CD4-positive, alpha-beta T cell (primary cell): Measurements from ENCODE around the gene FAM3B. TPM values are rescaled to one million over a fixed set of nuclear protein-coding genes. Genes with fewer than 3 reads are reported as not detected.
A peak's percentile ranks its signal among the peaks of the same experiment; 100 is the strongest.

Source experiments
- ATAC-seq: fragments of 200-7000 bp; cut with Tn5 transposase; one replicate; pipeline ENCODE4 v1.10.0; 2022; ENCODE audit warnings: mild to moderate bottlenecking; ENCODE audit not compliant: poor library complexity
- CTCF ChIA-PET: fragments of 350-600 bp; sonication (Branson Sonifier 250); formaldehyde crosslinking; loops from one replicate; lab custom pipeline; 2021; ENCODE audit warnings: antibody characterized with exemption, inconsistent platforms; lab: Charles Lee
- POLR2A ChIA-PET: fragments of 350-600 bp; sonication (Branson Sonifier 250); formaldehyde crosslinking; loops from one replicate; lab custom pipeline; 2021; ENCODE audit warnings: antibody characterized with exemption, inconsistent platforms; lab: Charles Lee
- DNase-seq, 14 experiments: peaks; one replicate each; pipeline ENCODE4 v3.0.0-alpha.2; 2013 to 2020; ENCODE audit warnings: mixed read lengths in 2 of 14
- H3K27ac ChIP-seq, 2 donors: one replicate each; pipeline versions ENCODE4 v1.5.1 to v1.7.0; 2013; ENCODE audit warnings: low read length in 2 of 2, low read depth in 1 of 2, mild to moderate bottlenecking in 1 of 2
- H3K27me3 ChIP-seq, 2 experiments: 1 replicate in 1 of 2; 2 replicates in 1 of 2; pipeline versions ENCODE4 v1.6.1 to v1.7.0; 2013; ENCODE audit warnings: low read length in 2 of 2, control low read depth in 1 of 2, mild to moderate bottlenecking in 1 of 2, moderate library complexity in 1 of 2; ENCODE audit not compliant: insufficient read depth in 2 of 2, control insufficient read depth in 1 of 2
- H3K36me3 ChIP-seq: one replicate; pipeline ENCODE4 v1.6.1; 2013; ENCODE audit warnings: low read length, control low read depth; ENCODE audit not compliant: insufficient read depth
- H3K4me1 ChIP-seq: one replicate; pipeline ENCODE4 v1.6.1; 2013; ENCODE audit warnings: low read length, control low read depth; ENCODE audit not compliant: insufficient read depth
- H3K4me3 ChIP-seq: one replicate; pipeline ENCODE4 v1.5.1; 2013; ENCODE audit warnings: mild to moderate bottlenecking, low read length, moderate library complexity
- H3K9me3 ChIP-seq, 2 experiments: 1 replicate in 1 of 2; 2 replicates in 1 of 2; pipeline versions ENCODE4 v1.6.1 to v1.7.0; 2013; ENCODE audit warnings: low read length in 2 of 2, mild to moderate bottlenecking in 2 of 2, control low read depth in 1 of 2, moderate library complexity in 1 of 2; ENCODE audit not compliant: control insufficient read depth in 1 of 2, insufficient read depth in 1 of 2
- H3K27ac Mint-ChIP-seq: one replicate; pipeline ENCODE4 v1.8.0; 2020; ENCODE audit warnings: mixed read lengths
- H3K27me3 Mint-ChIP-seq: one replicate; pipeline ENCODE4 v1.8.0; 2021; ENCODE audit warnings: mixed read lengths
- H3K36me3 Mint-ChIP-seq: one replicate; pipeline ENCODE4 v1.8.0; 2021; ENCODE audit warnings: low read depth, mixed read lengths
- H3K4me1 Mint-ChIP-seq: one replicate; pipeline ENCODE4 v1.8.0; 2021; ENCODE audit warnings: low read depth, mixed read lengths
- H3K4me3 Mint-ChIP-seq: one replicate; pipeline ENCODE4 v1.8.0; 2020; ENCODE audit warnings: mild to moderate bottlenecking, mixed read lengths
- H3K9me3 Mint-ChIP-seq: one replicate; pipeline ENCODE4 v1.8.0; 2020; ENCODE audit warnings: mixed read lengths
- intact Hi-C, 2 experiments: fragments of 100-400 bp; cut with DNase I in 1 of 2; cut with micrococcal nuclease in 1 of 2; formaldehyde crosslinking; loops; one replicate each; pipeline versions ENCODE4 v1.15.1 to v1.9.0; 2023 to 2025; cut with DNase I, micrococcal nuclease
- total RNA-seq, 174 experiments: library from RNA in 2 of 174; stranded (reverse) in 2 of 174; gene quantifications; one replicate each; pipeline ENCODE4 v1.2.3 and lab custom pipeline; 2021 to 2026
- TF ChIP-seq, protein P1 (sequence below): fragments of 200-600 bp; IDR thresholded peaks from one replicate; pipeline ENCODE4 v1.8.0; 2022; ENCODE audit warnings: antibody characterized with exemption, mild to moderate bottlenecking

FAM3B gene
- total RNA-seq, 2 experiments from 2014 or later, result not detected

DNA sequence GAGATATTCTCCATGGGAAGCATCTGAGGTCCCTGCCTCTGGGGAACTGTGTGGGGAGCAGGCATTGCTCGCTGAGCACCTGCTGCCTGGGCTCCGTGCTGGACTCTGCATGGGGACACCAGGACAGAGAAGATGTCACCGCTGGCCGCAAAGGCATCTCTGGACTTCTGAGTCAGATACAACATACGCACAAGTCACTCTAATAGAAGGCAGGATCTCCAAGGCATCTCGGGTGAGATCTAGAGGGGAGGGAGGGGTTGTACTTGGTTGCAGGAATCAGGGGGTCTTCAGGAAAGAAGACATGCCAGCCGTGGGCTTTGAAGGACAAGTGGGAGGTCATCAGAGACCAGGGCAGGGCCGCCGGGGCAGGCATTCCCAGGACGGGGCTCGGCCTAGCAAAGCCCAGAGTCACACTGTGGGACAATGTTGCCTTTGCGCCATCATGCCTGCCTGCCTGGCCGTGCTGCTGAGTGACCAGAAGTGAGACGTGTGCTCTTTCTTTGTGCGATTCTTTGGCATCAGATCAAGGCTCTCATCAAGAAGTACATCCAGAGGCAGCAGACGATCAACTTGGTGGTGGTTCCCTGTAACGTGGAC, 73.5 kb downstream of the FAM3B start:
- H3K4me3 ChIP-seq, result no peak overlapping the region
- TF ChIP-seq, protein P1, sequence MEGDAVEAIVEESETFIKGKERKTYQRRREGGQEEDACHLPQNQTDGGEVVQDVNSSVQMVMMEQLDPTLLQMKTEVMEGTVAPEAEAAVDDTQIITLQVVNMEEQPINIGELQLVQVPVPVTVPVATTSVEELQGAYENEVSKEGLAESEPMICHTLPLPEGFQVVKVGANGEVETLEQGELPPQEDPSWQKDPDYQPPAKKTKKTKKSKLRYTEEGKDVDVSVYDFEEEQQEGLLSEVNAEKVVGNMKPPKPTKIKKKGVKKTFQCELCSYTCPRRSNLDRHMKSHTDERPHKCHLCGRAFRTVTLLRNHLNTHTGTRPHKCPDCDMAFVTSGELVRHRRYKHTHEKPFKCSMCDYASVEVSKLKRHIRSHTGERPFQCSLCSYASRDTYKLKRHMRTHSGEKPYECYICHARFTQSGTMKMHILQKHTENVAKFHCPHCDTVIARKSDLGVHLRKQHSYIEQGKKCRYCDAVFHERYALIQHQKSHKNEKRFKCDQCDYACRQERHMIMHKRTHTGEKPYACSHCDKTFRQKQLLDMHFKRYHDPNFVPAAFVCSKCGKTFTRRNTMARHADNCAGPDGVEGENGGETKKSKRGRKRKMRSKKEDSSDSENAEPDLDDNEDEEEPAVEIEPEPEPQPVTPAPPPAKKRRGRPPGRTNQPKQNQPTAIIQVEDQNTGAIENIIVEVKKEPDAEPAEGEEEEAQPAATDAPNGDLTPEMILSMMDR, result no peak
- ChIA-PET CTCF (no interaction called here), POLR2A (no interaction called here)
- peaks cover 67% of the 10 kb centered on the region for H3K36me3 ChIP-seq
- H3K9me3 Mint-ChIP-seq, result no peaks in the 10 kb centered on the region
- H3K36me3 Mint-ChIP-seq, result peaks cover 80% of the 10 kb centered on the region
- H3K4me1 Mint-ChIP-seq, result peaks cover 4% of the 10 kb centered on the region
- ATAC-seq (no peak), DNase-seq (no peak)
- intact Hi-C loops, result no loop called here
- no peak overlapping the region for H3K27ac ChIP-seq
- H3K27me3 Mint-ChIP-seq, result no peaks in the 10 kb centered on the region
- H3K27ac Mint-ChIP-seq, result no peak overlapping the region
- H3K4me3 Mint-ChIP-seq, result no peak overlapping the region
- no peaks in the 10 kb centered on the region for H3K4me1 ChIP-seq
- H3K9me3 ChIP-seq, result no peaks in the 10 kb centered on the region
- no peaks in the 10 kb centered on the region for H3K27me3 ChIP-seq

- peaks cover 82% of the 10 kb centered on the region for H3K36me3 Mint-ChIP-seq
- Histone ChIP-seq H3K9me3 (no peaks in the 10 kb centered on the region), H3K36me3 (peaks cover 69% of the 10 kb centered on the region), H3K4me3 (no peak overlapping the region), H3K27me3 (no peaks in the 10 kb centered on the region), H3K27ac (no peak overlapping the region), H3K4me1 (no peaks in the 10 kb centered on the region)
- no peak for DNase-seq
- no peaks in the 10 kb centered on the region for H3K4me1 Mint-ChIP-seq
- ChIA-PET POLR2A (no interaction called here), CTCF (no interaction called here)
- intact Hi-C loops, result no loop called here
- no peaks in the 10 kb centered on the region for H3K27me3 Mint-ChIP-seq
- no peaks in the 10 kb centered on the region for H3K9me3 Mint-ChIP-seq
- no peak overlapping the region for H3K27ac Mint-ChIP-seq
- TF ChIP-seq, protein P1, result no peak
- no peak for ATAC-seq
- H3K4me3 Mint-ChIP-seq, result no peak overlapping the region
Measured at GRCh38 chr21:41393876-41394465, 77.4 kb downstream of the FAM3B start.

DNA sequence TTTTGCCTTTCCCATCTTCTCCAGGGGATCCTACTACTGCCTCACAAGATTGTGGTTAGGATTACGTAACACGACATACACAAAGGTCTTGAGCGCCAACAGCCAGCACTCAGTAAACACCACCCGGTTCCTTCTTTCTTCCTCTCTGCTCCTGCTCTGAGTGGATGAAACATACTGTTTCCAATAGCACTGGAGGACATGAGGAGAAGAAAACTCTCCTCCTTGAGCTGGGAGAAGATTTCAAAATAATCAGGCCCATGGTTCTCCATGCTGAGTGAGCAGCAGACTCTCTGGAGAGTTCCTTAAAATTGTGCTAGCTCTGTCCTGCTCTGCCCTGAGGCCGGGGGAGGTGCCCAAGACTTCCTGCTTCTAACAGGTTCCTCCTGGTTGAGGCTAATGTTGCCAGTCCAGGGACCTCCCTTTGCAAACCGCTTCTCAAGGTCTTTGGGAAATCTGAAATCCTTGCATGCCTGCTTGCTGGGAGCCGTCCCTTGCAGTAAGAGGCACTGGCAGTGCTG, 80.0 kb downstream of the FAM3B start:
- peak overlapping the region; percentile 65 for H3K27ac Mint-ChIP-seq
- intact Hi-C loops, result no loop called here
- no peak for ATAC-seq
- Histone ChIP-seq H3K4me3 (no peak overlapping the region), H3K36me3 (peaks cover 70% of the 10 kb centered on the region), H3K9me3 (no peaks in the 10 kb centered on the region), H3K27me3 (no peaks in the 10 kb centered on the region), H3K4me1 (no peaks in the 10 kb centered on the region), H3K27ac (no peak overlapping the region)
- TF ChIP-seq, protein P1, result no peak
- DNase-seq, result peak in 1 of 14 experiments; percentile 15
- CTCF ChIA-PET, result no interaction called here
- peaks cover 94% of the 10 kb centered on the region for H3K36me3 Mint-ChIP-seq
- H3K4me1 Mint-ChIP-seq, result no peaks in the 10 kb centered on the region
- POLR2A ChIA-PET, result no interaction called here
- H3K4me3 Mint-ChIP-seq, result no peak overlapping the region
- H3K9me3 Mint-ChIP-seq, result no peaks in the 10 kb centered on the region
- H3K27me3 Mint-ChIP-seq, result no peaks in the 10 kb centered on the region
